ENCODE results near the gene POP7.

- TF ChIP-seq POLR2A (IDR thresholded peaks at IDR 0.05) = no peak
- no peak for TF ChIP-seq CTCF (IDR thresholded peaks at IDR 0.05)
These were observed 13.4 kb upstream of the POP7 start for GRCh38 chr7:100692578-100692961.
